IMR-90 (cell line): ENCODE data around the gene TMEM184B.

Experiments used
- CEBPB ChIP-seq: IDR thresholded peaks from 2 replicates; pipeline ENCODE4 v1.6.1; 2012; ENCODE audit warnings: low read depth, low read length, improper control_type of control experiment
- CHD1 ChIP-seq: IDR thresholded peaks from 2 replicates; pipeline ENCODE4 v1.6.1; 2012; ENCODE audit warnings: low read depth, low read length, improper control_type of control experiment
- MAFK ChIP-seq: IDR thresholded peaks from 2 replicates; pipeline ENCODE4 v1.6.1; 2012; ENCODE audit warnings: low read depth, low read length, improper control_type of control experiment
- MAZ ChIP-seq: IDR thresholded peaks from 2 replicates; pipeline ENCODE4 v1.6.1; 2012; ENCODE audit warnings: low read depth, mild to moderate bottlenecking, low read length, improper control_type of control experiment, moderate library complexity, borderline replicate concordance
- MXI1 ChIP-seq: IDR thresholded peaks from 2 replicates; pipeline ENCODE4 v1.6.1; 2012; ENCODE audit warnings: low read depth, mild to moderate bottlenecking, low read length, moderate library complexity, borderline replicate concordance
- POLR2A ChIP-seq: IDR thresholded peaks from 2 replicates; pipeline ENCODE4 v1.6.1; 2012; ENCODE audit warnings: mild to moderate bottlenecking, low read depth, low read length
- RAD21 ChIP-seq: IDR thresholded peaks from 2 replicates; pipeline ENCODE4 v1.6.1; 2012; ENCODE audit warnings: low read length, improper control_type of control experiment
- RCOR1 ChIP-seq: IDR thresholded peaks from 2 replicates; pipeline ENCODE4 v1.6.1; 2012; ENCODE audit warnings: mild to moderate bottlenecking, low read length, improper control_type of control experiment; ENCODE audit not compliant: insufficient replicate concordance
- TF ChIP-seq, protein P1 (sequence below): conservative IDR thresholded peaks from 2 replicates; pipeline ENCODE4 v1.5.1; 2012; ENCODE audit warnings: mild to moderate bottlenecking, low read depth, low read length, improper control_type of control experiment
- TF ChIP-seq, protein P2 (sequence below): fragments of 150-350 bp; IDR thresholded peaks from 2 replicates; pipeline ENCODE4 v1.6.1; 2017; ENCODE audit warnings: mild to moderate bottlenecking, antibody characterized with exemption, low read length, low read depth
- TF ChIP-seq, protein P3 (sequence below): fragments of 150-350 bp; IDR thresholded peaks from 2 replicates; pipeline ENCODE4 v1.6.1; 2016; ENCODE audit warnings: low read depth, mild to moderate bottlenecking, low read length, moderate library complexity, borderline replicate concordance

DNA sequence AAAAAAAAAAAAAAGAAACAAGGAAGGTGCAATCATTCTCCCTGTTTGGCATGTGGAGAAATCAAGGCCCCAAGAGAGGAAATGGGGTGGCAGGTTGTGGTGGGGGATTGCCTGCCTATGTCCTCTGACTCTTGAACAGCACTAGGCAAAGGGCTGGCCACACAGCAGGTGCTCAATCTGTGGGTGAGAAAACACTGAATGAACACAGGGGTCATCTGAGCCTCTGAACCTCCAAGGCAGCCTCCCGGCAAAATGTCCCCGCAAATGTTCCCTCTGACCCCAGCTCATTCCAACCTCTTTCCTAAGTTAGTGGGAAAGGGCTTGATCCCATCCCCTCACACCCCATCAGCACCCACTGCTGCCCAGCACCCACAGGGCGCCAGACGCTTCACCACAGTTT, 95.8 kb downstream of the TMEM184B start:
- TF ChIP-seq POLR2A (no peak), CEBPB (no peak), RCOR1 (no peak), MAFK (no peak), MXI1 (no peak), MAZ (no peak), RAD21 (no peak), CHD1 (no peak)
- TF ChIP-seq, protein P1, sequence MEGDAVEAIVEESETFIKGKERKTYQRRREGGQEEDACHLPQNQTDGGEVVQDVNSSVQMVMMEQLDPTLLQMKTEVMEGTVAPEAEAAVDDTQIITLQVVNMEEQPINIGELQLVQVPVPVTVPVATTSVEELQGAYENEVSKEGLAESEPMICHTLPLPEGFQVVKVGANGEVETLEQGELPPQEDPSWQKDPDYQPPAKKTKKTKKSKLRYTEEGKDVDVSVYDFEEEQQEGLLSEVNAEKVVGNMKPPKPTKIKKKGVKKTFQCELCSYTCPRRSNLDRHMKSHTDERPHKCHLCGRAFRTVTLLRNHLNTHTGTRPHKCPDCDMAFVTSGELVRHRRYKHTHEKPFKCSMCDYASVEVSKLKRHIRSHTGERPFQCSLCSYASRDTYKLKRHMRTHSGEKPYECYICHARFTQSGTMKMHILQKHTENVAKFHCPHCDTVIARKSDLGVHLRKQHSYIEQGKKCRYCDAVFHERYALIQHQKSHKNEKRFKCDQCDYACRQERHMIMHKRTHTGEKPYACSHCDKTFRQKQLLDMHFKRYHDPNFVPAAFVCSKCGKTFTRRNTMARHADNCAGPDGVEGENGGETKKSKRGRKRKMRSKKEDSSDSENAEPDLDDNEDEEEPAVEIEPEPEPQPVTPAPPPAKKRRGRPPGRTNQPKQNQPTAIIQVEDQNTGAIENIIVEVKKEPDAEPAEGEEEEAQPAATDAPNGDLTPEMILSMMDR = no peak
- TF ChIP-seq, protein P2, sequence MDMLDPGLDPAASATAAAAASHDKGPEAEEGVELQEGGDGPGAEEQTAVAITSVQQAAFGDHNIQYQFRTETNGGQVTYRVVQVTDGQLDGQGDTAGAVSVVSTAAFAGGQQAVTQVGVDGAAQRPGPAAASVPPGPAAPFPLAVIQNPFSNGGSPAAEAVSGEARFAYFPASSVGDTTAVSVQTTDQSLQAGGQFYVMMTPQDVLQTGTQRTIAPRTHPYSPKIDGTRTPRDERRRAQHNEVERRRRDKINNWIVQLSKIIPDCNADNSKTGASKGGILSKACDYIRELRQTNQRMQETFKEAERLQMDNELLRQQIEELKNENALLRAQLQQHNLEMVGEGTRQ = no peak
- TF ChIP-seq, protein P3, sequence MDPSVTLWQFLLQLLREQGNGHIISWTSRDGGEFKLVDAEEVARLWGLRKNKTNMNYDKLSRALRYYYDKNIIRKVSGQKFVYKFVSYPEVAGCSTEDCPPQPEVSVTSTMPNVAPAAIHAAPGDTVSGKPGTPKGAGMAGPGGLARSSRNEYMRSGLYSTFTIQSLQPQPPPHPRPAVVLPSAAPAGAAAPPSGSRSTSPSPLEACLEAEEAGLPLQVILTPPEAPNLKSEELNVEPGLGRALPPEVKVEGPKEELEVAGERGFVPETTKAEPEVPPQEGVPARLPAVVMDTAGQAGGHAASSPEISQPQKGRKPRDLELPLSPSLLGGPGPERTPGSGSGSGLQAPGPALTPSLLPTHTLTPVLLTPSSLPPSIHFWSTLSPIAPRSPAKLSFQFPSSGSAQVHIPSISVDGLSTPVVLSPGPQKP = no peak
